Activated CD4-positive, alpha-beta memory T cell treated with anti-CD3 and anti-CD28 coated beads, Interleukin-2, amount 10 ng/mL, durations not matched to agents 7 days and 5 days (primary cell): Measurements from ENCODE around the gene TSPOAP1. TPM values are rescaled to one million over a fixed set of nuclear protein-coding genes. Genes with fewer than 3 reads are reported as not detected.

Source experiments
- CTCF ChIA-PET: fragments of 350-600 bp; sonication (Branson Sonifier 250); formaldehyde crosslinking; loops from one replicate; lab custom pipeline; 2021; ENCODE audit warnings: antibody characterized with exemption, inconsistent platforms; lab: Charles Lee
- POLR2A ChIA-PET: fragments of 350-600 bp; sonication (Branson Sonifier 250); formaldehyde crosslinking; loops from one replicate; lab custom pipeline; 2021; ENCODE audit warnings: antibody characterized with exemption; lab: Charles Lee
- DNase-seq: peaks from one replicate; pipeline ENCODE4 v3.0.0-alpha.2; 2020
- H3K27ac Mint-ChIP-seq: one replicate; pipeline ENCODE4 v1.8.0; 2021; ENCODE audit warnings: mild to moderate bottlenecking, mixed read lengths
- H3K27me3 Mint-ChIP-seq: one replicate; pipeline ENCODE4 v1.8.0; 2021; ENCODE audit warnings: mixed read lengths
- H3K36me3 Mint-ChIP-seq: one replicate; pipeline ENCODE4 v1.8.0; 2021; ENCODE audit warnings: low read depth, mixed read lengths
- H3K4me1 Mint-ChIP-seq: one replicate; pipeline ENCODE4 v1.8.0; 2021; ENCODE audit warnings: mixed read lengths
- H3K4me3 Mint-ChIP-seq: one replicate; pipeline ENCODE4 v1.8.0; 2021; ENCODE audit warnings: mild to moderate bottlenecking, mixed read lengths
- H3K9me3 Mint-ChIP-seq: one replicate; pipeline ENCODE4 v1.8.0; 2021; ENCODE audit warnings: mixed read lengths
- total RNA-seq, 2 experiments: library from RNA; stranded (reverse); gene quantifications; one replicate each; pipeline ENCODE4 v1.2.3, GENCODE V29; 2021

Gene TSPOAP1
- total RNA-seq, 2 experiments from 2014 or later = 60.9 to 69.4 TPM

DNA sequence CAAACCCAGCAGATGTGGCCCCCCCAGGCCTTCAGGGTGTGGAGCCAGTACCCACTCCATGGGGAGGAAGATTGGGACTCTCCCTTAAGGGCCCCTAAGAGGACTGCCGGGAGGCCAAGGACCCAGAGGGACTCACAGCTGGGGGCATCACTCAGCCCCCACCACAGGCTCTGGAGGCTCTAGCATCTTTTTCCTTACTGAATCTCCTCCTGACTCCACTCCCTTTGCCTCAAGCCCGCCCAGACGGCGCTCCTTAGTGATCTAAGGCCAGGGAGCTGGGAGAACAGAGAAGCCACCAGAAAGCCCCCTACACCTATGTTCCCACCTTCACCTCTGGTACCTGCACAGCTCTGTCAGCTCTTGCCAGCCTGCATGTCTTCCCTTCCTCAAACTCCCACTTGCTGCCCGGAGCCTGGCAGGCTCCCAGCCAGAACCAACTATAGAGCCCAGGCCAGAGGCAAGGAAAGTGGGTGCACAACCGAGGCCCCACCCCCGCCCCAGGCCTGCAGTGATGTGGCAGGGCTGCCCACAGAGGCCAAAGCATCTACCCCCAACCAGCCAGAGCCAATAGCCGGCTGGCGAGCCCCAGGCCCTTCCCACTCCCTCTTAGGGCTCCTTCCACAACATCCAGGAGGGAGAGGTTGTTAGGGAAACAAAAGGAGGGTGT, 25.5 kb downstream of the TSPOAP1 start:
- POLR2A ChIA-PET = interaction anchor here (1.3 to 2.8 kb wide), 3 partner anchors 23 to 41 kb away, joined by 5 to 17 read pairs (median 8); no protein-coding TSS in a partner anchor
- no peaks in the 10 kb centered on the region for H3K4me1 Mint-ChIP-seq
- no peaks in the 10 kb centered on the region for H3K9me3 Mint-ChIP-seq
- peaks cover 12% of the 10 kb centered on the region for H3K27me3 Mint-ChIP-seq
- CTCF ChIA-PET = interaction anchor here (0.7 to 2.4 kb wide), 5 partner anchors 15 to 145 kb away, joined by 3 to 16 read pairs (median 5); partner anchors contain the start of gene RNF43
- H3K27ac Mint-ChIP-seq = no peak overlapping the region
- H3K4me3 Mint-ChIP-seq = no peak overlapping the region
- DNase-seq = no peak
- H3K36me3 Mint-ChIP-seq = peaks cover 10% of the 10 kb centered on the region

DNA sequence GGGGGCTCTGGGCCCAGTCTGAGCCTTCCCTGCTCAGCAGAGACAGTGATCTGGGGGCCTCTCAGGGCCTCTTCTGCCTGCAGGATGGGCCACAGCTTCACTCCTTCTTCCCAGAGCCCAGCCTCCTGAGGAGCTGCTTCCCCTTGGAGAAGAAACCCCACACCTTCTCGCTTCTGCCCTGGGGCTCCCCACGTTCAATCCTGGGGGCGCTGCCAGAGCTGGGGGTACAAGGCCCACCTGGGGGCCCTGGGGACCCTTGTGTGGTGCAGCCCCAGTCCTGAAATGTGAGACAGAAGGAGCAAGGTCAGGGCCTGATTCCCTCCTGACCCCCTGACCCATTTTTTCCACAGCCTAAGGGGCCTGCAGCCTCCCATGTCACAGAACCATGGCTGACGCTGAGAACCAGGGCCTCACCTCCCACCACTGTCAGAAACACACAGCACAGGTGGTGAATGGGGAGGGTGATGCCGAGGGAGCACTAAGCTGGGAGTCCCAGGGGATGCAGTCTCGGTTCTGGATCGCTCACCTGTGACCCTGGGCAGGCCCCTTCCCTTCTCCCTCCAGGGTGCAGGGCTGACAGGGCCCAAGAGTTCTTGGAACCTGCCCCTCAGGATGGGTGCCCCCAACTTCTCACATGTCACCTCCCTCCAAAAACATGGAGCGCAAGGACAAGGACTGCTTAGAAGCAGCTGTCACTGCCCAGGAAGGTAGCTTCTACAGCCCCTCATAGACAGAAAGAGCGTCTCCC, 26.2 kb downstream of the TSPOAP1 start:
- Mint-ChIP-seq H3K36me3 (peaks cover 9% of the 10 kb centered on the region), H3K27ac (no peak overlapping the region), H3K9me3 (no peaks in the 10 kb centered on the region), H3K4me1 (no peaks in the 10 kb centered on the region), H3K4me3 (no peak overlapping the region), H3K27me3 (peaks cover 15% of the 10 kb centered on the region)
- POLR2A ChIA-PET = interaction anchor here (0.8 to 2.8 kb wide), 3 partner anchors 20 to 41 kb away, joined by 3 to 17 read pairs (median 5); no protein-coding TSS in a partner anchor
- CTCF ChIA-PET = interaction anchor here (0.7 to 2.4 kb wide), 3 partner anchors 115 to 753 kb away, joined by 3 to 16 read pairs (median 3); partner anchors contain the start of gene RNF43
- DNase-seq = no peak

DNA sequence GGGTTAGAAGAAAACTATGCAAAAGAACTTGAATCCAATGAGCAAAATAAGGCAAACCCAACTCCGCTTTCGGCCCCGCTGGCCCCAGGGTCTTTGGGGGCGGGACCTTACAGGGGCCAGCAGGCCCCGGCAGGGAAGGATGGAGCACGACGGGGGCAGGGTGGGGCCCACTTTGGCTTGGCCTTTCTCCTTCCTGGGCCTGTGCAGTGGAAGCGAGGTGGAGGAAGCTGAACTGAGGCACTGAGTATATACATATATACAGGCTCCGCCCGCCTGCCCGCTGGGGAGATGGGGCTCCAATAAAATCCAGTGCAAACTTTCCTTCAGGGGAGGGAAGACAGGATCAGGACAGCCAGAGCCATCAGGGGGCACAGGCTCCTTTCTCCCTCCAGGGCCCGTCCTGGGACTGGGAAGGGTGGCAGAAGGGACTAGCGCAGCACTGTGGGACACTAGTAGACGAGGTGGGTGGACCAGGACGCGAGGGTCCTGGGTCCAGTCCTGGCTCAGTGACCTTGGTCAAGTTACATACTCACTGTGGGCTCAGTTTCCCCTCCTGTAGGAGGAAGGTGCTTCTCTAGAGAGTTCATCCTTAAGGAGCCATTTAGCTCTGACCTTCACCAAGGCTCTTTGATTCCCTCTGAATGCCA, 27.0 kb downstream of the TSPOAP1 start:
- Mint-ChIP-seq H3K4me3 (no peak overlapping the region), H3K4me1 (no peaks in the 10 kb centered on the region), H3K36me3 (peaks cover 3% of the 10 kb centered on the region), H3K27ac (no peak overlapping the region), H3K27me3 (peaks cover 17% of the 10 kb centered on the region), H3K9me3 (no peaks in the 10 kb centered on the region)
- POLR2A ChIA-PET = interaction anchor here (0.8 kb wide), 1 partner anchor 21 kb away, joined by 3 read pairs; no protein-coding TSS in a partner anchor
- CTCF ChIA-PET = interaction anchor here (0.8 kb wide), 1 partner anchor 754 kb away, joined by 3 read pairs; no protein-coding TSS in a partner anchor
- no peak for DNase-seq

DNA sequence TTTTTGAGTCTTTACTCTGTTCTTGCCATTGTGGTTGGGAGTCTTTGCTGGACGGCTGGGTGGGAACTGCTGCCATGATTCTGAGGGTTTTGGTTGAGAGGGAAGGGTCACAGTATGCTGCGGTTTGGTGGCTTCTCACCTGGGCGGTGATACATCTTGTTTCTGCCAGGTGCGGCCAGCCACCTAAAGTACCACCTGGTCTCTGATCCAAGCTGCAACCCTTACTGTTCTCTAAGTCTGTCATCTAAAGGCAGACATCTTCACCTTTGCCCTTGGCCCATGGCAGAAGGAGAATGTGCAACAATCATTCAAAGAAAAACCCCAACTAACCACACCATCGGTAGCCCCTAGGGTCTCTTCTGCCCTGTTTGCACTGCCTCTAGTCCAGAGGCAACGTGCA, 28.3 kb downstream of the TSPOAP1 start:
- Mint-ChIP-seq H3K9me3 (no peaks in the 10 kb centered on the region), H3K4me3 (no peak overlapping the region), H3K4me1 (no peaks in the 10 kb centered on the region), H3K27me3 (peaks cover 17% of the 10 kb centered on the region), H3K36me3 (peaks cover 3% of the 10 kb centered on the region), H3K27ac (no peak overlapping the region)
- DNase-seq = no peak
- POLR2A ChIA-PET = interaction anchor here (0.9 to 1.2 kb wide), 3 partner anchors 12 to 167 kb away, joined by 3 to 4 read pairs (median 3); no protein-coding TSS in a partner anchor
- CTCF ChIA-PET = interaction anchor here (1.4 to 1.7 kb wide), 2 partner anchors 51 to 147 kb away, joined by 4 to 8 read pairs; no protein-coding TSS in a partner anchor

DNA sequence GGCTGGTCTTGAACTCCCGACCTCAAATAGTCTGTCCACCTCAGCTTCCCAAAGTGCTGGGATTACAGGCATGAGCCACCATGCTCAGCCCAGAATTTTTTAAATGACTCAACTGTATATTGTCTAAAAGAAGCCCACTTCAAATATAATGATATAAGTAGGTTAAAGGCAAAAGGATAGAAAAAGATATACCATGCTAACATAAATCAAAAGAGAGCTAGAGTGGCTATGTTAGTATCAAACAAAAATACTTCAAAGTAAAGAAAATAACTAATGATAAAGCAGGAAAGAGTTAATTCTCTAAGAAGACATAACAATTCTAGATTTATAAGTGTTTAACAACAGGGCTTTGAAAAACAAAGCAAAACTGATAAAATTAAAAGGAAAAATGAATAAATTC, 34.6 kb downstream of the TSPOAP1 start:
- DNase-seq = no peak
- ChIA-PET CTCF (interaction anchor here (0.9 to 1.4 kb wide), 2 partner anchors 11 to 44 kb away, joined by 3 read pairs; no protein-coding TSS in a partner anchor), POLR2A (interaction anchor here (1.0 kb wide), 2 partner anchors 23 to 338 kb away, joined by 3 read pairs; no protein-coding TSS in a partner anchor)
- no peaks in the 10 kb centered on the region for H3K36me3 Mint-ChIP-seq
- H3K27ac Mint-ChIP-seq = no peak overlapping the region
- no peak overlapping the region for H3K4me3 Mint-ChIP-seq
- H3K9me3 Mint-ChIP-seq = no peaks in the 10 kb centered on the region
- H3K27me3 Mint-ChIP-seq = peaks cover 43% of the 10 kb centered on the region
- no peaks in the 10 kb centered on the region for H3K4me1 Mint-ChIP-seq

DNA sequence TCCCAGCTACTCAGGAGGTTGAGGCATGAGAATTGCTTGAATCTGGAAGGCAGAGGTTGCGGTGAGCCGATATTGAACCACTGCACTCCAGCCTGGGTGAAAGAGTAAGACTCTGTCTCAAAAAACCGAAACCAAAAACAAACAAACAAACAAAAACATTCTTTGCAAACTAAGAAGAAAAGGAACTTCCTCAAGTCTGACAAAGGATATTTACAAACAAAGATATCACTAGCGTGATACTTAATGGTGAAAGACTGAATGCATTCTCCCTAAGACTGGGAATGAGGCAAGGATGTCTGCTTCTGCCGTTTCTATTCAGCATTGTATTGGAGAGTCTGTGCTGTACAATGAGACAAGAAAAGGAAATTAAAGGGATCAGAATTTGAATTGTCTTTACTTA, 37.3 kb downstream of the TSPOAP1 start:
- POLR2A ChIA-PET = no interaction called here
- CTCF ChIA-PET = no interaction called here
- no peaks in the 10 kb centered on the region for H3K9me3 Mint-ChIP-seq
- H3K4me1 Mint-ChIP-seq = peaks cover 4% of the 10 kb centered on the region
- H3K4me3 Mint-ChIP-seq = no peak overlapping the region
- no peaks in the 10 kb centered on the region for H3K36me3 Mint-ChIP-seq
- peaks cover 41% of the 10 kb centered on the region for H3K27me3 Mint-ChIP-seq
- DNase-seq = no peak
- H3K27ac Mint-ChIP-seq = no peak overlapping the region

DNA sequence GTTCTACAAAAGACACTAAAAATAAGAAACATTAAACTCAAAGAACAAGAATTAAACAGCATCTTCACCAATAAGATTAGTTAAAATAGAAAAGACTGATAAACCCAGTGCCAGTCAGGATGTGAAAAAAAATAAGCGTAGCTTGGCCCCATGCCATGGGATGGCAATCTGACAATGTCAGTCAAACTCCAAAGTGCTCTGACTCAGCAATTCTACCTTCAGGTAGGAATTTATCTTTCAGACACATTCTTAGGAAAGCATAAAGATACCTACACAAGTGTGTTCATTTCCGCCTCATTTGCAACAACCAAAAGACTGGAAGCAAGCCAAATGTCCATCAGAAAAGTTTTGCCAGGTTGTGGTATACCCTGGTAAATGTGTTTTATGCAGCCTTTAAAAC, 38.7 kb downstream of the TSPOAP1 start:
- Mint-ChIP-seq H3K4me1 (peaks cover 6% of the 10 kb centered on the region), H3K27me3 (peaks cover 40% of the 10 kb centered on the region), H3K4me3 (no peak overlapping the region), H3K36me3 (no peaks in the 10 kb centered on the region), H3K27ac (no peak overlapping the region), H3K9me3 (no peaks in the 10 kb centered on the region)
- ChIA-PET POLR2A (no interaction called here), CTCF (no interaction called here)
- DNase-seq = no peak

DNA sequence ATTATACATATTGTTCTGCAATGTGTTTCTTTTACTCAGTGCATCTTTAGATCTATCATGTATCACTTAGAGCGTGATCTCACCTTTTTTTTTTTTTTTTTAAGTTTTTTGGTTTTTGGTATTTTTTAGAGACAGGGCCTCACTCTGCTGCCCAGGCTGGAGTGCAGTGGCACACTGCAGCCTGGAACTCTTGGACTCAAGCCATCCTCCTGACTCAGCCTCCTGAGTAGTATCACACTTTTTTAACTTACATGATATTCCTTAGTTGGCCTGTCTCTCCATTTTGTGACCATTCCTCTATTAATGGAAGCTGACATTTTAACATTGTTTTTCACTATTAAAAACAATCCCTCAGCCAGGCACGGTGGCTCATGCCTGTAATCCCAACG, 43.2 kb downstream of the TSPOAP1 start:
- CTCF ChIA-PET = interaction anchor here (0.7 kb wide), 1 partner anchor 1197 kb away, joined by 4 read pairs; no protein-coding TSS in a partner anchor
- H3K4me1 Mint-ChIP-seq = peaks cover 6% of the 10 kb centered on the region
- H3K4me3 Mint-ChIP-seq = no peak overlapping the region
- no peaks in the 10 kb centered on the region for H3K36me3 Mint-ChIP-seq
- no peaks in the 10 kb centered on the region for H3K9me3 Mint-ChIP-seq
- H3K27me3 Mint-ChIP-seq = peaks cover 25% of the 10 kb centered on the region
- POLR2A ChIA-PET = interaction anchor here (1.3 kb wide), 1 partner anchor 59 kb away, joined by 3 read pairs; no protein-coding TSS in a partner anchor
- no peak for DNase-seq
- no peak overlapping the region for H3K27ac Mint-ChIP-seq

DNA sequence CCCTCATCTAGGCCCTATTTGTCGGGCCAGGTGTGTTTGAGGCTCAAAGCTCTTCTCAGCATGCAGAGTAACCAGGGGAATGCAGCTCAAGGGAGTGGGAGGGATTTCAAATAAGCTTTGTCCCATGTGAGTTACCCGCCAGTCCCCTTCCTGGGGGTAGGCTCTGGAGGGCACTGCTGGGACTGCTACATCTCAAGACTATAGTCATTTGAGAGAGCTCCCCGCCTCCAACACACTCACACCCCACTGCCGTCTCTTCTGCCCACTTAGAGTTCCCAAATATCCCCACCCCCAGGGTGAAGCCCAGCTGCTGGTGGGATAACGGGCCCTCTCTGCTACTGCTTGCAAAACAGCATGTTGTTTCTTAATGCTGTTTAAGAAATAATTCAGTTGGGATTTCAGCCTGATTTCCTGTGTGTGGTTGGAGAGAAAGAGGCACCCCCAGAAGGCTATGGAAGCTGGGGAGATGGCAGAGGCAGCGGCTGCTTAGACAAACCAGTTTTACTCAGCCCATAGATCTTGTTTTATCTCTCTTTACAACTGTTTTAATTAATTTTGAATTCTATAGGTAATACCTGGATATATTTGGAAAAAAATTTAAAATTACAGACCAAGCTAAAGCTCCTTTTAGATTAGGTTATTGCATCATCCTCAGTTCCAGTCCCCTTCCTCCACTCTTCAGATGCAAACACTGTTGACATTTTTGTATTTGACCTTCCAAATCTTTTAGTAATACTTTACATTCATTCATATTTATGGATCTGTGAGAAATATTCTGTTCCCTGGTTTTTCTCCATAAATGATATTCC, 43.8 kb downstream of the TSPOAP1 start:
- Mint-ChIP-seq H3K4me3 (no peak overlapping the region), H3K4me1 (peaks cover 6% of the 10 kb centered on the region), H3K36me3 (no peaks in the 10 kb centered on the region), H3K27ac (no peak overlapping the region), H3K27me3 (peaks cover 22% of the 10 kb centered on the region), H3K9me3 (no peaks in the 10 kb centered on the region)
- DNase-seq = no peak
- CTCF ChIA-PET = interaction anchor here (0.7 to 1.1 kb wide), 3 partner anchors 33 to 1196 kb away, joined by 3 to 4 read pairs (median 3); no protein-coding TSS in a partner anchor
- POLR2A ChIA-PET = interaction anchor here (1.3 kb wide), 1 partner anchor 59 kb away, joined by 3 read pairs; no protein-coding TSS in a partner anchor

DNA sequence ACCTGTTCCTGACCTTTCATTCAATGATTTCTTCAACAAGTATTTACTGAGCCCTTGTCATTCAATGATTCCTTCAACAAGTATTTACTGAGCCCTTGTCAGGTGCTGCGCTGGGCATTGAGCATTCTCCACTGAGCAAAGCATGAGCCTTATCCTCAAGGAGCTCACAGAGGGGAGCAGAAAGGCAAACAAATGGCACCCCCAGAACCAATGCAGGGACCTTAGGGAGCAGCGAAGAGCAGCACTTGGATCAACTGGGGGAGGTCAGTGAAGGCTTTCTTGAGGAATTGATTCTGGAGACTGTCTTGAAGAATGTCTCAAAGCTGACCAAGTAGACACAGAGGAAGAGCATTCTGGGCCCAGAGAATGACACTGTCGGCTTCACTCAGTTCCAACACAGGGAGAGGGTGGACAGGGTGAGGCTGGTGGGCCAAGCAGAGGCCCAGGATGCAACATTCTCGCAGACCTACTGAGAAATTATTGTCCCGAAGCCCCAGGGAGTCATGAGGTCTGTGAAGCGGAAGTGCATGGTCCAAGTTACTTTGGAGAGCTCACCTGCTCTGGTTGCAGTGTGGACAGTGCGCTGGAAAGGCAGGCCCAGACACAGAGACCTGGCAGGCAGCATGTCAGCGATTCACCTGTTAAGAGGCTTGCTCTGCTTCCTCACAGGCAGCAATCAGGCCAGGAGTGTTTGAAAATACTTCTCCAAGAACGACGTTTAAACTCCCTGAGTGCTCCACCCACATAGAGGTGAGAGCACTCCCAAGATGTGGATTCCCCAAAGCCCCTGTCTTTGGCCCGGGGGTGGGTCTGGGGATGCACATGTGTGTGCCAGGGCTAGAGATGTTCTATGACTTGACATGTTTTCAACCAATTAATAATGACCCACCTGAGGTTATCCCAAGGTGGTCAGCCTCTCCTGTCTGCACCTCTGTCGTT, 44.7 kb downstream of the TSPOAP1 start:
- H3K36me3 Mint-ChIP-seq = no peaks in the 10 kb centered on the region
- no peak for DNase-seq
- H3K27ac Mint-ChIP-seq = no peak overlapping the region
- no peak overlapping the region for H3K4me3 Mint-ChIP-seq
- peaks cover 25% of the 10 kb centered on the region for H3K27me3 Mint-ChIP-seq
- no peaks in the 10 kb centered on the region for H3K9me3 Mint-ChIP-seq
- ChIA-PET CTCF (interaction anchor here (1.0 to 1.1 kb wide), 2 partner anchors 34 to 163 kb away, joined by 3 read pairs; no protein-coding TSS in a partner anchor), POLR2A (interaction anchor here (1.3 kb wide), 1 partner anchor 60 kb away, joined by 3 read pairs; no protein-coding TSS in a partner anchor)
- peaks cover 9% of the 10 kb centered on the region for H3K4me1 Mint-ChIP-seq

DNA sequence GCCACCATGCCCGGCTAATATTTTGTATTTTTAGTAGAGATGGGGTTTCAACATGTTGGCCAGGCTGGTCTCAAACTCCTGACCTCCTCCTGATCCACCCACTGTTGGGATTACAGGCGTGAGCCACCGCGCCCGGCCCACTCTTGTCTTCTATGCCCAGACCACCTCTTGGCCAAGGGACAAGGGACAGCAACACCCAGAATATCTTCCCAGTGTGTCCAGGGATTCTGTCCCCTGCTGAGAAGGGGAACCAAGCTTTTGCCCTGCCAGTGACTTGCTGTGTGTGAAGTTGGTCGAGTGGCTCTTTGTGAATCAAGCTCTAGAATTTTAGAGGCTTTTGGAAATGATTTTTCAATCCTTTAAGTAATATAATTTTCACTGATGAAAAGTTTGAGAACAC, 46.2 kb downstream of the TSPOAP1 start:
- Mint-ChIP-seq H3K27me3 (peaks cover 25% of the 10 kb centered on the region), H3K27ac (no peak overlapping the region), H3K36me3 (no peaks in the 10 kb centered on the region), H3K4me3 (no peak overlapping the region), H3K9me3 (no peaks in the 10 kb centered on the region), H3K4me1 (peaks cover 5% of the 10 kb centered on the region)
- POLR2A ChIA-PET = no interaction called here
- CTCF ChIA-PET = interaction anchor here (1.1 kb wide), 1 partner anchor 83 kb away, joined by 3 read pairs; no protein-coding TSS in a partner anchor
- no peak for DNase-seq
